HepG2 (cell line): ENCODE measurements around the gene MCRS1. TPM values are rescaled to one million over a fixed set of nuclear protein-coding genes. Genes with fewer than 3 reads are reported as not detected.
A peak's percentile ranks its signal among the peaks of the same experiment; 100 is the strongest.

Source experiments
- ATAC-seq: fragments of 200-7000 bp; cut with Tn5 transposase; 3 replicates; pipeline ENCODE4 v1.9.1; 2020; ENCODE audit warnings: mild to moderate bottlenecking, moderate library complexity
- BruUV-seq: library from RNA; stranded (reverse); fragments of 400-500 nt; replicated peaks from 2 replicates; lab custom pipeline; 2021; lab: Mats Ljungman, UMichigan
- CTCF ChIA-PET: fragments of 300-600 bp; formaldehyde crosslinking; extraction: SDS; loops from one replicate; lab custom pipeline; 2021; ENCODE audit warnings: low total read pairs, inconsistent platforms, low intra/inter-chr PET ratio; lab: Yijun Ruan, JAX
- POLR2A ChIA-PET: fragments of 350-600 bp; sonication (Branson Sonifier 250); formaldehyde crosslinking; loops from one replicate; lab custom pipeline; 2020; ENCODE audit warnings: antibody characterized with exemption, inconsistent platforms; lab: Yijun Ruan, JAX
- DNase-seq: peaks from one replicate; pipeline ENCODE4 v3.0.0-alpha.2; 2015; ENCODE audit warnings: low spot score
- FAIRE-seq: peaks from 3 replicates; lab custom pipeline; 2011; peaks lifted over from hg19 to GRCh38; lab: Jason Lieb, UNC
- H2AFZ ChIP-seq: one replicate; pipeline ENCODE4 v1.6.1; 2011; ENCODE audit warnings: low read length, inconsistent platforms
- H3K27ac ChIP-seq: fragments of 300-600 bp; 3 replicates; pipeline ENCODE4 v1.8.0; 2011; ENCODE audit warnings: mixed run types, mild to moderate bottlenecking, mixed read lengths, low read length, inconsistent platforms; ENCODE audit not compliant: insufficient read depth; ENCODE audit errors: extremely low read length
- H3K27me3 ChIP-seq, 2 experiments: fragments of 200-600 bp in 1 of 2; 2 replicates in 1 of 2; 3 replicates in 1 of 2; pipeline versions ENCODE4 v1.6.0 to v1.8.0; 2011; ENCODE audit warnings: low read length in 2 of 2, mild to moderate bottlenecking in 2 of 2, moderate library complexity in 2 of 2, inconsistent platforms in 1 of 2; ENCODE audit not compliant: insufficient read depth in 2 of 2, control insufficient read depth in 1 of 2
- H3K36me3 ChIP-seq, 2 experiments: fragments of 200-600 bp in 1 of 2; replicated peaks in 1 of 2; 2 replicates in 1 of 2; 3 replicates in 1 of 2; pipeline versions ENCODE4 v1.5.1 to v1.8.0; 2011; ENCODE audit warnings: low read length in 2 of 2, inconsistent platforms in 1 of 2; ENCODE audit not compliant: insufficient read depth in 2 of 2, control insufficient read depth in 1 of 2
- H3K4me1 ChIP-seq: 2 replicates; pipeline ENCODE4 v1.5.1; 2012; ENCODE audit warnings: low read length, inconsistent platforms; ENCODE audit not compliant: insufficient read depth
- H3K4me2 ChIP-seq: 2 replicates; pipeline ENCODE4 v1.6.0; 2011; ENCODE audit warnings: low read depth, low read length, inconsistent platforms
- H3K4me3 ChIP-seq, 3 experiments: fragments of 200-600 bp in 1 of 3; sonication (generic), shearing (Covaris generic) in 1 of 3; replicated peaks in 1 of 3; 2 replicates each; pipeline ENCODE4 v1.5.1; 2011 to 2016; ENCODE audit warnings: low read length in 3 of 3, inconsistent platforms in 2 of 3, low read depth in 2 of 3, mild to moderate bottlenecking in 2 of 3, control low read depth in 1 of 3, mixed read lengths in 1 of 3; ENCODE audit not compliant: insufficient read depth in 1 of 3
- H3K79me2 ChIP-seq: one replicate; pipeline ENCODE4 v1.6.1; 2011; ENCODE audit warnings: low read length, inconsistent platforms; ENCODE audit not compliant: insufficient read depth
- H3K9ac ChIP-seq: 2 replicates; pipeline ENCODE4 v1.6.0; 2011; ENCODE audit warnings: mild to moderate bottlenecking, low read depth, low read length, inconsistent platforms; ENCODE audit not compliant: insufficient read depth
- H3K9me3 ChIP-seq: 2 replicates; pipeline ENCODE4 v1.5.1; 2012; ENCODE audit warnings: mild to moderate bottlenecking, low read length
- H4K20me1 ChIP-seq: 2 replicates; pipeline ENCODE4 v1.6.0; 2011; ENCODE audit warnings: inconsistent platforms, mild to moderate bottlenecking, low read length, moderate library complexity; ENCODE audit not compliant: insufficient read depth
- MIER3 ChIP-seq: IDR thresholded peaks from 2 replicates; pipeline ENCODE4 v1.6.1; 2016; ENCODE audit warnings: missing compliant biosample characterization, borderline replicate concordance
- MYC ChIP-seq: sonication (generic); formaldehyde crosslinking; IDR thresholded peaks from 2 replicates; pipeline ENCODE4 v1.9.0; 2021; ENCODE audit warnings: missing genetic modification reagents, borderline replicate concordance
- NR2F6 ChIP-seq, 2 experiments: IDR thresholded peaks; 2 replicates each; pipeline ENCODE4 v1.6.1; 2016; ENCODE audit warnings: antibody characterized with exemption in 1 of 2, mild to moderate bottlenecking in 1 of 2
- RARA ChIP-seq: IDR thresholded peaks from 2 replicates; pipeline ENCODE4 v1.6.1; 2016; ENCODE audit warnings: missing genetic modification reagents, missing compliant biosample characterization
- ZNF124 ChIP-seq: sonication (generic); formaldehyde crosslinking; IDR thresholded peaks from 2 replicates; pipeline ENCODE4 v1.4.0; 2020; ENCODE audit warnings: missing genetic modification reagents
- ZNF225 ChIP-seq: sonication (generic); formaldehyde crosslinking; IDR thresholded peaks from 2 replicates; pipeline ENCODE4 v1.4.0; 2020; ENCODE audit warnings: mild to moderate bottlenecking, missing genetic modification reagents
- WGBS: methylation state at CpG from one replicate; pipeline ENCODE4 v1.1.6; 2017; ENCODE audit warnings: low lambda C conversion rate; 5-methylcytosine and 5-hydroxymethylcytosine counted together
- in situ Hi-C: cut with HindIII; loops from 2 replicates; pipeline ENCODE4 v1.10.0; 2017; ENCODE audit warnings: low pct_unique_long_range_greater_than_20kb; ENCODE audit not compliant: extremely low pct_ligation_motif_present
- intact Hi-C: fragments of 100-400 bp; cut with micrococcal nuclease; formaldehyde crosslinking; loops from one replicate; pipeline ENCODE4 v1.10.0; 2022; ENCODE audit not compliant: unreplicated experiment
- polyA plus RNA-seq, 8 experiments: library from polyadenylated mRNA; depleted of rRNA in 3 of 8; stranded (reverse) in 7 of 8; unstranded in 1 of 8; fragments of >200 nt; fragmentation: Illumina TruSeq in 4 of 8; extraction: Trizol in 4 of 8; gene quantifications; 2 replicates each; pipeline versions ENCODE4 v1.2.1 to v1.2.3, GENCODE V29; 2011 to 2016; ENCODE audit warnings: low read depth in 4 of 8, missing spikeins in 1 of 8, mixed read lengths in 1 of 8; ENCODE audit not compliant: insufficient read depth in 1 of 8
- total RNA-seq, 5 experiments: library from RNA; depleted of rRNA; stranded (reverse); fragments of >200 nt; fragmentation: Illumina TruSeq; extraction: Trizol; gene quantifications; 2 replicates each; pipeline ENCODE4 v1.2.3, GENCODE V29; 2016; ENCODE audit warnings: low read depth in 1 of 5
- TF ChIP-seq, protein P1 (sequence below): IDR thresholded peaks from 2 replicates; pipeline ENCODE4 v1.6.1; 2018; ENCODE audit warnings: missing genetic modification reagents, mild to moderate bottlenecking, missing compliant biosample characterization
- TF ChIP-seq, protein P2 (sequence below): IDR thresholded peaks from 2 replicates; pipeline ENCODE4 v1.6.1; 2016
- TF ChIP-seq, protein P3 (sequence below): sonication (generic); formaldehyde crosslinking; IDR thresholded peaks from 2 replicates; pipeline ENCODE4 v1.5.1; 2020; ENCODE audit warnings: mild to moderate bottlenecking, missing genetic modification reagents, moderate library complexity

Gene MCRS1
- total and polyA plus RNA-seq, 2 of the 13 experiments (the other 11 are each of a cell fraction or from before 2014, with no cell fraction given), result 51.0 to 66.3 TPM

DNA sequence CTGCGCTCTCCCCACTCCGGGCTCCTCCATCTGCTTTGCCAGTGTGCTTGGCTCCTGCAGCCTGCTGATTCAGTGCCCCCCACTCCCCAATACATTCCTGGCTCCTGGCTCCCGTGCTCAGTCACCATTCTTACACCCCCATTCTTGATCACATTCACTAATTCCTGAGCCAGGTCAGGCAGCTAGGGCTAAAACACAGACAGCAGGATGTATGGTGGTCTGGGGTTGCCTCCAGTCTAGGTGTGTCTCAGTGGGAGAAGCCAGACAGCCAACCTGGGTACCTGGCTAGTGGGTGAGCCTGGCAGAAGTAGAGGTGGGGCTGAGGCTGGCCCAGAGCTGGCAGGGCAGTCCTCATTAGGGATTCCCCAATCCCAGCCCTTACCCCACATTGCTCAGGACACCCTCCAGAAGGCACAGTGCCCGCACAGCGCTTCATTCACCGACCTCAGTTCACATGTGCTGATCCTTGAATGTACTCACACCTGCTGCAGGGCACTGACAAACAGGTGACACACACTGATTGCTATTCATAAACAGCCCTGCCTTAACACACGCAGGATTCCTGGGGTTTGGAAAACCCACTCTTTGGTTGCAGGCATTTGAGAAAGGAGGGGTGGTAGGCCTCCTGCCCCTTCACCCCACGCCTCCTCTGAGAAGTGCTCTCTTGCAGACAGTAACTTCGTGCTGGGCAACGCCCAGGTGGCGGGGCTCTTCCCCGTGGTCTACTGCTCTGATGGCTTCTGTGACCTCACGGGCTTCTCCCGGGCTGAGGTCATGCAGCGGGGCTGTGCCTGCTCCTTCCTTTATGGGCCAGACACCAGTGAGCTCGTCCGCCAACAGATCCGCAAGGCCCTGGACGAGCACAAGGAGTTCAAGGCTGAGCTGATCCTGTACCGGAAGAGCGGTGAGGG lies 27.5 kb downstream of the MCRS1 start:
- ChIA-PET POLR2A (no interaction called here), CTCF (no interaction called here)
- TF ChIP-seq RARA (CRISPR knock-in tag) (peak; percentile 38; the same call in 1 of the 2 replicates), MYC (CRISPR knock-in tag) (no peak), ZNF225 (CRISPR knock-in tag) (peak; percentile 48; the same call in 1 of the 2 replicates), NR2F6 (IDR thresholded peaks at IDR 0.05) (no peak), NR2F6 (CRISPR knock-in tag; IDR thresholded peaks at IDR 0.05) (peak; percentile 24; the same call in 1 of the 2 replicates), MIER3 (no peak), ZNF124 (no peak)
- TF ChIP-seq, protein P1, sequence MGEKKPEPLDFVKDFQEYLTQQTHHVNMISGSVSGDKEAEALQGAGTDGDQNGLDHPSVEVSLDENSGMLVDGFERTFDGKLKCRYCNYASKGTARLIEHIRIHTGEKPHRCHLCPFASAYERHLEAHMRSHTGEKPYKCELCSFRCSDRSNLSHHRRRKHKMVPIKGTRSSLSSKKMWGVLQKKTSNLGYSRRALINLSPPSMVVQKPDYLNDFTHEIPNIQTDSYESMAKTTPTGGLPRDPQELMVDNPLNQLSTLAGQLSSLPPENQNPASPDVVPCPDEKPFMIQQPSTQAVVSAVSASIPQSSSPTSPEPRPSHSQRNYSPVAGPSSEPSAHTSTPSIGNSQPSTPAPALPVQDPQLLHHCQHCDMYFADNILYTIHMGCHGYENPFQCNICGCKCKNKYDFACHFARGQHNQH (CRISPR knock-in tag), result no peak
- TF ChIP-seq, protein P2, sequence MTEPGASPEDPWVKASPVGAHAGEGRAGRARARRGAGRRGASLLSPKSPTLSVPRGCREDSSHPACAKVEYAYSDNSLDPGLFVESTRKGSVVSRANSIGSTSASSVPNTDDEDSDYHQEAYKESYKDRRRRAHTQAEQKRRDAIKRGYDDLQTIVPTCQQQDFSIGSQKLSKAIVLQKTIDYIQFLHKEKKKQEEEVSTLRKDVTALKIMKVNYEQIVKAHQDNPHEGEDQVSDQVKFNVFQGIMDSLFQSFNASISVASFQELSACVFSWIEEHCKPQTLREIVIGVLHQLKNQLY (CRISPR knock-in tag), result no peak
- TF ChIP-seq, protein P3, sequence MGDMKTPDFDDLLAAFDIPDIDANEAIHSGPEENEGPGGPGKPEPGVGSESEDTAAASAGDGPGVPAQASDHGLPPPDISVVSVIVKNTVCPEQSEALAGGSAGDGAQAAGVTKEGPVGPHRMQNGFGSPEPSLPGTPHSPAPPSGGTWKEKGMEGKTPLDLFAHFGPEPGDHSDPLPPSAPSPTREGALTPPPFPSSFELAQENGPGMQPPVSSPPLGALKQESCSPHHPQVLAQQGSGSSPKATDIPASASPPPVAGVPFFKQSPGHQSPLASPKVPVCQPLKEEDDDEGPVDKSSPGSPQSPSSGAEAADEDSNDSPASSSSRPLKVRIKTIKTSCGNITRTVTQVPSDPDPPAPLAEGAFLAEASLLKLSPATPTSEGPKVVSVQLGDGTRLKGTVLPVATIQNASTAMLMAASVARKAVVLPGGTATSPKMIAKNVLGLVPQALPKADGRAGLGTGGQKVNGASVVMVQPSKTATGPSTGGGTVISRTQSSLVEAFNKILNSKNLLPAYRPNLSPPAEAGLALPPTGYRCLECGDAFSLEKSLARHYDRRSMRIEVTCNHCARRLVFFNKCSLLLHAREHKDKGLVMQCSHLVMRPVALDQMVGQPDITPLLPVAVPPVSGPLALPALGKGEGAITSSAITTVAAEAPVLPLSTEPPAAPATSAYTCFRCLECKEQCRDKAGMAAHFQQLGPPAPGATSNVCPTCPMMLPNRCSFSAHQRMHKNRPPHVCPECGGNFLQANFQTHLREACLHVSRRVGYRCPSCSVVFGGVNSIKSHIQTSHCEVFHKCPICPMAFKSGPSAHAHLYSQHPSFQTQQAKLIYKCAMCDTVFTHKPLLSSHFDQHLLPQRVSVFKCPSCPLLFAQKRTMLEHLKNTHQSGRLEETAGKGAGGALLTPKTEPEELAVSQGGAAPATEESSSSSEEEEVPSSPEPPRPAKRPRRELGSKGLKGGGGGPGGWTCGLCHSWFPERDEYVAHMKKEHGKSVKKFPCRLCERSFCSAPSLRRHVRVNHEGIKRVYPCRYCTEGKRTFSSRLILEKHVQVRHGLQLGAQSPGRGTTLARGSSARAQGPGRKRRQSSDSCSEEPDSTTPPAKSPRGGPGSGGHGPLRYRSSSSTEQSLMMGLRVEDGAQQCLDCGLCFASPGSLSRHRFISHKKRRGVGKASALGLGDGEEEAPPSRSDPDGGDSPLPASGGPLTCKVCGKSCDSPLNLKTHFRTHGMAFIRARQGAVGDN (CRISPR knock-in tag), result peak; percentile 38
- Histone ChIP-seq H2AFZ (no peak overlapping the region), H3K36me3 (no peaks in the 10 kb centered on the region), H4K20me1 (no peaks in the 10 kb centered on the region), H3K9me3 (no peaks in the 10 kb centered on the region), H3K4me1 (peaks cover 77% of the 10 kb centered on the region), H3K27ac (no peak overlapping the region), H3K27me3 (peaks cover 11 to 55% of the 10 kb centered on the region in 2 experiments), H3K9ac (no peak overlapping the region), H3K79me2 (no peaks in the 10 kb centered on the region), H3K4me3 (peak overlapping the region in 1 of 3 experiments; percentile 31; a peak in 2 of 6 replicates), H3K4me2 (peak overlapping the region; percentile 35; the same call in 1 of the 2 replicates)
- BruUV-seq, result no TSS peak
- in situ Hi-C loops, result no loop called here
- WGBS, result 33% methylated on average over 7 of the region's 21 CpGs
- DNase-seq (no peak), ATAC-seq (peak; percentile 4; the same call in 2 of the 3 replicates), FAIRE-seq (no peak)
- intact Hi-C loops, result no loop called here
